AG10803 (cell line): ENCODE measurements around the gene SPATA24.

Source experiments
- DNase-seq: peaks from one replicate; pipeline ENCODE4 v3.0.0; 2010; ENCODE audit warnings: low read depth
- H3K4me3 ChIP-seq: 2 replicates; pipeline ENCODE4 v1.5.1; 2011; ENCODE audit warnings: mild to moderate bottlenecking, low read length, control low read depth
- TF ChIP-seq, protein P1 (sequence below): conservative IDR thresholded peaks from 2 replicates; pipeline ENCODE4 v1.5.1; 2011; ENCODE audit warnings: mild to moderate bottlenecking, low read length, control low read depth, inconsistent platforms

Gene SPATA24

DNA sequence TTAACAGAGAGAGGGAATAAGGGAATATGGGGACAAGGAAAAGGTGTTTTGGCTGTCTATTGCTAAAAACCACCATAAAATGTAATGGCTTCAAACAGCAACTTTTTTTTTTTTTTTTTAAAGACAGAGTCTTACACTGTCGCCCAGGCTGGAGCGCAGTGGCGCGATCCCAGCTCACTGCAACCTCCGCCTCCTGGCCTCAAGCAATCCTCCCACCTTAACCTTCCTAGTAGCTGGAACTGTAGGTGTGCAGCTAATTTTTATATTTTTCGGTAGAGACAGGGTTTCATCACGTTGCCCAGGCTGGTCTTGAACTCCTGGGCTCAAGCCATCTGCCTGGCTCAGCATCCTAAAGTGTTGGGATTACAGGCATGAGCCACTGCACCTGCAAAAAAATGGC, 4.3 kb upstream of the SPATA24 start:
- TF ChIP-seq, protein P1, sequence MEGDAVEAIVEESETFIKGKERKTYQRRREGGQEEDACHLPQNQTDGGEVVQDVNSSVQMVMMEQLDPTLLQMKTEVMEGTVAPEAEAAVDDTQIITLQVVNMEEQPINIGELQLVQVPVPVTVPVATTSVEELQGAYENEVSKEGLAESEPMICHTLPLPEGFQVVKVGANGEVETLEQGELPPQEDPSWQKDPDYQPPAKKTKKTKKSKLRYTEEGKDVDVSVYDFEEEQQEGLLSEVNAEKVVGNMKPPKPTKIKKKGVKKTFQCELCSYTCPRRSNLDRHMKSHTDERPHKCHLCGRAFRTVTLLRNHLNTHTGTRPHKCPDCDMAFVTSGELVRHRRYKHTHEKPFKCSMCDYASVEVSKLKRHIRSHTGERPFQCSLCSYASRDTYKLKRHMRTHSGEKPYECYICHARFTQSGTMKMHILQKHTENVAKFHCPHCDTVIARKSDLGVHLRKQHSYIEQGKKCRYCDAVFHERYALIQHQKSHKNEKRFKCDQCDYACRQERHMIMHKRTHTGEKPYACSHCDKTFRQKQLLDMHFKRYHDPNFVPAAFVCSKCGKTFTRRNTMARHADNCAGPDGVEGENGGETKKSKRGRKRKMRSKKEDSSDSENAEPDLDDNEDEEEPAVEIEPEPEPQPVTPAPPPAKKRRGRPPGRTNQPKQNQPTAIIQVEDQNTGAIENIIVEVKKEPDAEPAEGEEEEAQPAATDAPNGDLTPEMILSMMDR: no peak
- H3K4me3 ChIP-seq: no peak overlapping the region
- DNase-seq: no peak

DNA sequence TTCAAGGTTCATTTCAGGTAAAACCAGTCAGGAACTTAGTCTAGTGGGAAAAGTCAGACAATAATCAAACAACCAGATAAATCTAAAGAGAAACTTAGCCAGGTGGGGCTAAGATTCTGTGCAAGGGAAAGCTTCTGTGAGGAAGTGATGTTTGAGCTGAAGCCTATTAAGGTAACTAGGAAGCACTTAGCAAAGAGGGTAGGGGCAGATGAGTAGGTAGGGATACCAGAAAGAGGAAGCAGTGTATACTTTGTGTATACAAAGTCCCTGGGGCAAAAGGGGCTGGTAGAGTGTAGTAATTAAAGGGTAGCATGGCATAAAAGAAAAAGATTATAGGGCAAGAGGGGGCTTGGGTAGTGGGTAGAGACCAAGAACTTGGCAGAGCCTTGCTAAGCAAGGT, 3.6 kb upstream of the SPATA24 start:
- H3K4me3 ChIP-seq: no peak overlapping the region
- DNase-seq: no peak
- TF ChIP-seq, protein P1: no peak

DNA sequence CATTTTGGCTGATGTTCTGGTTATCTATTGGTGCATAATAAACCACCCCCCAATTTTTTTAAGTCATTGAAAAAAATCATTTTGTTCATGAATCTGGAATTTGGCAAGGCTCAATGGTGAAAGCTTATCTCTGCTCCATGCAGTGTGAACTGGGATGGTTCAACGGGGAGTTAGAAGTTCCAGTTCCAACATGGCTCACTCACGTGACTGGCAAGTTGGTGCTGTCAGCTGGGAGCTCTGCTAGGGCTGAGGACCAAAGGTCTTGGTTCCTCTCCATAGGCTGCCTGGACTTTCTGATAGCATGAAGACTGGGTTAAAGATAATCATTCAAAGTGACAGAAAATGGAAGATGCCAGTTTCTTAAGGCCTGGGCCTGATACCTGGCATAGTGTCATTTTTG, 3.1 kb upstream of the SPATA24 start:
- H3K4me3 ChIP-seq: no peak overlapping the region
- no peak for DNase-seq
- TF ChIP-seq, protein P1: no peak

DNA sequence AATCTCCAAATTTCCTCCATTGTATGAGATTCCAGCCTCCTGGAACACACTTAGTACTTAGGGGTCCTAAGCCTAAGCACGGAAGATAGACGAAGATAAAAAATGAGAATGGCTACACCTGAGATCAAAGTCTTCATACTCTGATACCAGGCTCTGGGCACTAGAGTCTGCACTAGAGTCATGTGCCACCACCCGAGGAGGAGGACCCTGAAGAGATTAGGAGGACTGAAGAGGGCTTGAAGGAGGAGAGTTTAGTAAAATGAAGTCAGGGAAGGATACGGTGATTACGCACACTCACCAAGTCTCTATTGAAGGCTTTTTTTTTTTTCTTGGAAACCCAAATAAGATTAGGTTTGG, 573 bp upstream of the SPATA24 start:
- DNase-seq: no peak
- TF ChIP-seq, protein P1: no peak
- H3K4me3 ChIP-seq: peak overlapping the region; percentile 47

DNA sequence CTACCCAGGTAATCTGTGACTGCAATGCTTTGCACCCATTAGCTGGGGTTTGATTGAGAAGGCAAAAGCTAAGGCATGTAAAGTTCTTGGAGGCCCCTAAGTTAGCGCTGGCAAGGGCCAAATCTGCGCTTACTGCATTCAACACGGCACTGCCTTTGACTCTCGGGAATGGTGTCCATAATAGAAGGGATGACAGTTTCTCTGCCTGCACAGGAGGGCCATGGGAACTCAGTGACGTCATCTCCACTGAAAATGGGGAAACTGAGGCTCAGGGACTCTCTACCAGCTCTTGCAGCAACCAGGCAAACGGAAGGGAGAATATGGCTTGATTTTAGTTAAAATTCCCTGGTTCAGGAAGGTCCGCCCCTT, 487 bp downstream of the SPATA24 start:
- no peak for DNase-seq

DNA sequence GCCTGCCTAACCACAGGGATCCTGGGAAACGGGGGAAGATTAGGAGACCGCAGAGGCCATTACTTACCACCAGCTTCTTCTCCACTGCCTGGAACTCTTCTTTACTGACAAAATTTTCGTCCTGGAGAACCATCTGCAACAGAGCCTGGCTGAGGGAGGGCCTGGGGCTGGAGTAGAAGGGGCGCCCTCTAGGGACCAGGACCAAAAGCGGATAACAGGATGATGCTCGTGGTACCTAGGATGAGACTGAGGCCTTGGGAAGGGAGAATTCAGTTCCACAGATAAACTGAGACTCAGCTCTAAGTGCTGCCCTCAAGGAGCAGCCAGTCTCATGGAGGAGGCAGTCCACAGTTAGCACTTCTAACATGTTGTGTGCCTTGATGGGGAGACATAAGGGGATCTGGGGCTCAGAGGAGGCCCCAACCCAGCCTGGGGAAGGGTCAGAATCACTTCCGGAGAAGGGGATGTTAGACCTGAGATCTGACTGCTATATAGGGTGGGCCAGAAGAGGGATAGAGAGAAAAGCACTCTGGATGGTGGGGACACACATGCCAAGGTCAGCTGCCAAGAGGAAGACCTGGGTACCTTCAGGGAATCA, 1.2 kb downstream of the SPATA24 start:
- TF ChIP-seq, protein P1: peak; percentile 29; the same call in 1 of the 2 replicates
- H3K4me3 ChIP-seq: no peak overlapping the region
- DNase-seq: no peak

More for the DNA sequence above, 487 bp downstream of the SPATA24 start:
- TF ChIP-seq, protein P1: no peak
- H3K4me3 ChIP-seq: peak overlapping the region; percentile 79

DNA sequence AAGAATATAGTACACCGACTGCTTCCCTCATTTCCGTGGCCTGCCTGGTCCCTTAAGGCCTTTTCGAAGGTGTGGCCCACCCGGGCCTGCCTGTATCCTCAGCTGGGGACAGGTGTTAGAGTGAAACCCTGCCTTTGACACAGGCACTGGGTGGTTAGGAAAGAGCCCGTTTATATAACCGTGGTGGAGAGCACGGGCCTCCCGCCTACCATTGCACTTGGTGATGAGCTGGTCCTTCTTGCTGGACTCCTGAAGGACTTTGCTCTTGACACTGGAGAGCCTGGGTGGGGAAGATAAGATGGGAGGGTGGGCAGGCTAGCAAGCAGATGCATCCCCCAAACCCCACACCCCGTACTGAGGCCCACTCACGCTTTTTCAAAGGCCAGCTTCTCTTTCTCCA, 2.3 kb downstream of the SPATA24 start:
- DNase-seq: no peak
- no peak overlapping the region for H3K4me3 ChIP-seq
- TF ChIP-seq, protein P1: no peak
